GM18498 (cell line): ENCODE data around the gene LAMA4.

Experiments used
- ATAC-seq: cut with Tn5 transposase; IDR thresholded peaks from one replicate; pipeline ENCODE4 v1.9.1; 2021; ENCODE audit warnings: mild to moderate bottlenecking, moderate library complexity; ENCODE audit not compliant: unreplicated experiment

The LAMA4 gene

DNA sequence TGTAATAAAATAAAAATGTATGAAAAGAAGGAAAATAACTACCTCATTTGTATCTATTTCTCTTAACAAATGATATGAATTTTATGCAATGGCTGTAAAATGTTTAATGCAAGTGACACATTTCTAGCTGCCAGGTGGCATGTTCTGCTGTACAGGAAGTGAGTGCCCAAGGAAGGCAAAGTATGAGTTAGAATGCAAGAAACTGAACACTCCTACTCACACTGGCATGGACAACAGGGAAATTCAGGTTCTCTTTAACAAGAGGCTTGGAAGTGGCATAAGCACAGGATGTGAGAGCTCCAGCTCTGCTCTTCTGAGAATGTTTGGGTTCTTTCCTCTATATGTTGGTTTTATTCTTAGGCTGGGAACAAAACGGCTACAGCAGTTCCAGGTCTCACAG lies 20.4 kb upstream of the LAMA4 start:
- ATAC-seq = no peak

DNA sequence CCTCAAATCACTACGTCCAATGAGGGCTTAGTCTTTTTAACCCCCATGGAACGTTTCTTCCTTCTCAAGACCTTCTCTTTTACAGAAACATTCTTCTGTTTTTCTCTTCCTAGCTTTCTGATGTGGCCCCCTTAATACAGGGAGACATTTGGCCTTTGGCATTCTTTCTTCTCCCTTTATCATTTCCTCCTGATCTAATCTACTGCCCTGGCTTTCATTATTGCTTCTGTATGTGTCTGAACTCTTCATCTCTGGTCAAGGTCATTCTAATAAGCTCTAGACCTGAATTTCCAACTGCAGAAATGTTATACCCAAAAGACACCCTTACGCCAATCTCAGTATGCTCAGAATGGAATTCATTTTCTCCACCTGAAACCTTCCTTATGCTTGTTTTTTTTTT lies 18.4 kb upstream of the LAMA4 start:
- ATAC-seq = no peak

DNA sequence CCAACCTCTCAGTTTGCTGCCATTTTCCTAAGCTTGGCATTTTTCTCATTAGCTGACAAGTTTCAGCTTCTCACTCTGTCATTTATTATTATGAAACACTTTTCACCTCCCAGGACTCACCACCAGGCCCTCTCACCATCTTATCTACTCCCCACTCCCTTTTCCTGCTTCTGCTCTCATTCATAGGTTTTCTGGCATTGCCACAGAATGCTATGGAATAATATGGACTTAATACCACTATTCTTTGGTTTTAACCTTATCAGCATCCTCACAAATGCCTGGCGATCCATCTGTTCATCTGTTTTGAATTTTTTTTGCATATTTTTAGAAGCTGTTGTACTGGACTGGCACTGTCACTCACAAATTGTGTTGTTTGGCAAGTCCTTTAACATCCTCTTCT lies 16.4 kb upstream of the LAMA4 start:
- ATAC-seq = no peak

DNA sequence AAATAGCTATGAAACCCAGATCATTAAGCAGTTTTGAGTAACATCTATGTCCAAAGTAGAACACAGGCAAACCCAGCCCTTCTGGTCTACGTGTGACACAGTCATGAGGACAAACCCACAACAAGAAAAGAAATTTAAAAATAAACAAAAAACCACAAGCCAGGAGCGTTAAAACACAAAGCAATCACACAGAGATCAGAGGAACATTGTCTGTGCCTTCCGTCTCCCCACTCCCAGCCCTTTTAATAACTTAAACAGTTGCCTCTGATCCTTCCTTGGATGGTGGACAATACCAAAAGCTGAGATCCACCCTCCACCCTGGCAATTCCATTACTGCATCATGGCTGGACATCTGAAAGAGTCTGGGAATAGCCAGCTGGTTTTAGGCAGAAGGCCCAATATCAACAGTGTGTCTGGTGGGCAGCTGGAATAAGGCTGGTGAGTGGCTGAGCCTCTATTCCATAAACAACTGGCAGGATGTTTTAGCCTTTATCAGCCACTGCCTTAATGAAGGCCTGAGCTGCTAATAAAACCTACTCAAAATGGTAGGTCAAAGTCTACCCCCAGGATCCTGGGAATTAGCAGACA lies 15.7 kb upstream of the LAMA4 start:
- ATAC-seq = no peak

DNA sequence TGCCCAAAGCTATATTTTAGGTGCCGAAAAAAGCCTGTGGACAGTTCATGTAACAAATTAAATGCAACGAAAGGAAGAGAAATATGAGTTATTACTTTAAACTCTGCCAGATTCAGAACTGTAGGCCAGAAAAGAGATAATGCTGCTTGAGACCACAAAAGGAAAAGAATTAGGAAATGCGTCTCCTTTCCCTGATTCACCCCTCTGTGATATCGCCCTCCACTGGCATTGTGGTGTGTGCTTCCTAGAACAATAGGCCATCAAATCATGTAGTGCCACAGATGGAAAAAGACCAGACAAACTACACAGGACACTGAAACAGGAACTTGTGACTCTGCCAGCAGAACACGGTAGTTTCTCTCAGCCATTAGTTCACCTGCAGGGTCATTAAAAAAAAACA lies 14.7 kb upstream of the LAMA4 start:
- no peak for ATAC-seq

DNA sequence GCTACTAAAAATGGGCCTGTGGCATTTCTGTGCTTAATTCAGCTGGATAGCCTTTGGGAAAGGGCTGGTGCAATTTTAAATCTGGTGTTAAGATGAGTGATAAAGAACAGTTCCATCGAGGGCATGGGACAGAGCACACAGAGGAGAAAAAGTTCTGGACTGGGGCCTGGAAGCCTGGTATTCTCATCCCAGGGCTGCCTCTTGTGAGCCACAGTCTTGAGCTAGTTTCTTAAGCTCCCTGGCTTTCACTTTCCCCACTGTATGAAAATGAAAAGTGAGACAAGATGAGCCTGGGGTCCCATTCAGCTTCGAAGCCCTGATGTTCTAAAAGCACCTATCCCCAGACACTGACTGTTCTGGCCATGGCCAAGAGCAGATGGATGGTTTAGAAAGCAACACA lies 14.3 kb upstream of the LAMA4 start:
- ATAC-seq = no peak

DNA sequence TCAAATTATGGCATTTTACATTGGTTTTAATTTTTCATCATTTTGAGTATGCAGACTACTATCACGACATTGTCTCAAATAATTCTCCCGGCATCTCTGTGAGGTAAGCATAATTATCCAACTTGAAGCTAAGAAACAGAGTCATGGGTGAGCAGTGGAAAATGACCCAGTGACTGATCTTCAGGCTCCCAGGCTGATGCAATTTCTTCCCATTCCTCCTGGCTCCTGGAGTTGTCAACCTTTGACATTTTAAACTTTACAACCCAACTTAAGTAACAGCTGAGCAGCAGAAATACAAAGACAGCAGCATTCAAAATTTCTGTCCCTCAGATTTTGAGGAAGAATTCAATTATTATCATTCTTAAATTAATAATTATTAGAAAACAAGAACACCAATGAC lies 13.7 kb upstream of the LAMA4 start:
- ATAC-seq = no peak

DNA sequence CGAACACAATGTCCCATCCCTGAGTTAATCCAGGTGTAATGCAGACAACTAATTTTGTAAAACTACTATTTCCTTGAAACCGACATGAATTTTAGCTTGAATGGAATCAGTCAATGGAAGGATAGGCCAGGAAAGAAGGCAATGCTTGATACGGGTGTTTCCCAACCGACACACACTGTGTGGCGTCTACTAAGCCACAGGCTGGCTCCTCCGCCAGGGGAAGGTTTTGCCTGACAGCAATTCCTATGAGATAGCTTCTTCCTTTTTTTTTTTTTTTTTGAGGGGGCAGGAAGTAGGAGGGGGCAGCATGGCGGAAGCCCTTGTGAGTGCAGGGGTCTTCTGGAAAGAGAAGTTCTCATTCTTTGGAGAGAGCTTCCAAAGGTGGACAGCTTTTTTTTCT lies 12.0 kb upstream of the LAMA4 start:
- no peak for ATAC-seq

DNA sequence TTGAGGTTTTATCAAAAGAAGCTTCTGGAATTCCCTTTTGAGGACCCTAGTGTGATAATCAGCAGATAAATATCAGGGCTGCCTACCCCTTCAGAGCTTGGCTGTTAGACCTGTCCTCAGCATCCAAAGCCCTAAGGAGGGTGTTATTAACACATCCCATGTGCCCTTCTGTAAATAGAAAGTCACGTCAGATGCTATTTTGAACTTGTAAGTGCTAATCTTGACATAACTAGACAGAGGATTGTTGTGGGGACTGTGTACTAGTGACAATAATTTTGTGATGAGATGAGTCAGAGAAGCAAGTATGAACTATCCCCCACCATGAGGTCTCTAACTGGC lies 4.9 kb upstream of the LAMA4 start:
- no peak for ATAC-seq

DNA sequence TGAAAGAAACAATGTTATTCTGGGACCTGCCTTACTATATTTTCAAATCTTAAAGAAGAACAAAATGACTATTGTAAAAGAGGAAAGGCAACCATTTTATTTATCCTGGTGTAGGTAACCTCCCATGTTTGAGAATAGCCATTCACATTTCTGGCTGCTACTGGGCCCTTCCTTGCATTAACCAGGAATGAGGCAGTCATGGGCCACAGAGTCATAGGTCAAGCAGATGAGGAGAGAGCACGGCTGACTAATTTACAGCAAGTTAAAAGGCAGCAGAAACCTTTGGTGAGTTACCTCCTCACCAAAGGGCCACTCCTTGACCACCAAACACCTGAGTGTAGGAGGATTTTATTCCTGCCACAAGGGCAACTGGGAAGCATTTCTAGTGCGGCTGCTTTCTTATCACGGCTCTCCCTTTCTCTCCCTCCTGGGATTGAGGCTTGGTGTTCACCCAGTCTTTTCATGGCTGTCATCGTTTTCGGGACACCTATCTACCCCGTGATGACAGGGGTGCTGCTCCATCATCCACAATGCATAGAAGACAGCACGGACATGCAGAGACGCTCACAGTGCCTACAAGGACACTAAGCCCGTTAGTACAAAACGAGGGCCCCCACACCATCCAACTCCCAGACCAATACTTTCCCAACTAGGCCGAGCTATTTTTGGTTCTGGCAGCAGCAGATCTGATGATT lies 4.4 kb upstream of the LAMA4 start:
- ATAC-seq = no peak

DNA sequence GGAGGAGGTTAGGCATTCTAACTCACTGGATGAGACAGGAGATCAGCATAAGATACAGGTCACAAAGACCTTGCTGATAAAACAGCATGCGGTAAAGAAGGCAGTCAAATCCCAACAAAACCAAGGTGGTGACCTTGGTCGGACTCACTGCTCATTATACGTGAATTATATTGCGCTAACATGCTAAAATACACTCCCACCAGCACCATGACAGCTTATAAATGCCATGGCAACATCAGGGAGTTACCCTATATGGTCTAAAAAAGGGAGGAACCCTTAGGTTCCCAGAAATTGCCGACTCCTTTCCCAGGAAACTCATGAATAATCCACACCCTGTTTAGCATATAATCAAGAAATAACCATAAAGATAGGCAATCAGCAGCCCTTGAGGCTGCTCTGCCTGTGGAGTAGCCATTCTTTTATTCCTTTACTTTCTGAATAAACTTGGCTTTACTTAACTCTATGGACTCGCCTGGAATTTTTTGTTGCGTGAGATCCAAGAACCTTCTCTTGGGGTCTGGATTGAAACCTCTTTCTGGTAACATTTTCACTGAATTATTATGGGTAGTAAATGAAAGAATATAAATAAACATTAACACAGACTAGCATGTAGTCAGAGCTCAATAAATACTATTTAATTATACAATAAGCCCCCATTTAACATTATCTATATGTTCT lies 3.0 kb upstream of the LAMA4 start:
- ATAC-seq = no peak

DNA sequence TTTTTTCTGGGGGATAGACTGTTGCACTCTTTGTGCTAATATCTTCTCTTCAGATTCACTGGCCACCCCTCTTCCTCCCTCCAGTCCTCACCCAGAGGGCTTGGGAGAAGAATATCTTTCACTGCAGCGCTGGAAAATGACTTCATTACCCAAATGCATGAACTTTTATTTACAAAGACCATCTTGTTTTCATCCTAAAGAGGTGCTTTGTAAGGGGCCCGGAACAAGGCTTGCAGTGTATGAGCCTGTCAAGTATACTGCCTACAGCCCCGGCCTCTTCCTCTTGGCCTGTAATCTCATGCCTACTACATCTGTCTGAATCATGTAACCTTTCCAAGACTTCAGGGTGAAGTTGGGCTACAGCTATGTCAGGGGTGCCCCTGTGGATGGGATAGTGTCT lies 554 bp upstream of the LAMA4 start:
- no peak for ATAC-seq

DNA sequence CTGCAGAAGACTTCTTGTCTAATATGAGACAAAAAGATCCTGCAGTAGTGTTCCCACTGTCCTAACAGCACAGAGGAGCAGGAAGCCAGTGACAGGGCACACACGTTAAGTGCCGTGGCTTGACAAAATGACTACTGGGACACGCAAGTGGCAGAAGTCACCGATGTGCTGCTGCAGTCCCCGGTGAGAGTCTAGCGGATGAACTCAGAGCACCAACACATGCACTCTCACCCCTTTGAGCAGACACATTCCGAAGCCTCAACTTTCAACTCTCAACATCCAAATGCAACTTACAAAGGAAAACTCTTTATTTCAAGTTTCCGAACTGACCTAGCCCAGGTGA lies 898 bp downstream of the LAMA4 start:
- peak; percentile 36 for ATAC-seq

DNA sequence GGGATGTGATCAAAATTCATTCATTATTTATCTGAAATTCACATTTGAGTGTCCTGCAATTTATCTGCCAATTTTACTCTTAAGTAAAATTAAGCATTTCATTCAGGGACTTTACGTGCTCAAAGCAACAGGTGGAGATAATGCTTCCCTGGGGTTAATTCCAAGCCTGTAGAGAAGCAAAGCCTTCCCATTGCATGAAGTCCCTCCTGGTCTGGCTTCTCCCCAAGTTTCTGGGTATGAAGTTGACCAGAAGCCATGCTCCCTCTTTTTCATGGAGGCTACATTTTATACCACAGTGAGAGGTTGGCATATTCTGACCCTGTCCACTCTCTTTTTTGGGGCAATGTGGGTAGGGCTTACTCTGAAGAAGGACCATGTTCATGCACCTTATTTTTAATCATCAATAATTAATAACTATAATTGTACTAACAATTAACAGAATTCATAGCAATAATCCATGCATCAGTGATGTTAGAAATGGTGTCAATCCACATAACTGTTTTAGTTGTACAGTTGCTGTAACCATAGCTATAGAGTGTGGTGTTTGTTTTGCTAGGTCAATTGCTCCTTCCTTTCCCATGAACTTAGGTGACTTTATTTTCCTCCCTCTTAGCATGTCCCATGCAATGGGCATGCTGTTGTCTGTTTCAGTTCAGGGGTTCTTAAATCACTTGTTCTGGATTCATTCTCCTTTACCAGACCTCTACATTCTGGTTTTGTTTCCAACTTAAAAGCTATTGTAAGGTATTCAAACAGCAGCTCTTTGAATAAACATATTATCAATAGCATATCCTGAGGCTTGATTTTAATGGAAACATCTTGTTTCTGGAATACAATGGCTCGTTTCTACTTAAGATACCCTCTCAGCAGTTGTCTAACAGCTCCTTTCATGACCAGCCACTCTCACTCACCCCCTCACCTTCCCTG lies 1.5 kb downstream of the LAMA4 start:
- ATAC-seq = no peak

DNA sequence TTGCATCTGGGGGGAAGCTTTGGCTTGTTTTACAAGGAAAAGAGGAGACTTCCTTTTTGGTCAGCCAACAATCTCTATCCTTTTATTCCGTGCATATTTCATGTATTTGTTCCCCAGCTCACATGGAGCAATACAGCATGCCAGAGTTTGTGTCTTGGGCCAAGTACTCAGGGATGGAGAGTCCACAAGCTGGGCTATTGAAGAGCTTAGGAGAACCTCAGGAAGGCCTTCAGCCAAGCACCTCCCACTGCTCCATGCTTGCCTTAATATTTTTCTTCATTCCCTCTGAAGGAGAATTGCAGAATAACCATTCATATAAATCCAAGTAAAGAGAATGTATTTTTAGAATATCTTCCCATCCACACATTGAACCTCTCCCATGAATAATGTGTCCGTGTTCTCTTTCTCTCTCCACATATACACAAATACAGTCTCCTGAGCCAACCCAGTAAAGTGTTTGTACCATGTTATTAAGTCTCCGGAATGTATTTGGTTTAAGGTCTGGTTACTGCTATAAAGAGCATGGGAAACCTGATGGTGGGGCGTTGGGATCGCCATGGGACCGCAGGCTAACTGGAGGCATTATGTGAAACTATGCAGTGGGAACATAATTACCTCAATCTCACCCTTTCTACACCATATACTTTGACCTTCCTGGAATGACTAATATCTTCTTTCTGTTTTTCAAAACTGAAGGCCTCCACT lies 3.0 kb downstream of the LAMA4 start:
- no peak for ATAC-seq

DNA sequence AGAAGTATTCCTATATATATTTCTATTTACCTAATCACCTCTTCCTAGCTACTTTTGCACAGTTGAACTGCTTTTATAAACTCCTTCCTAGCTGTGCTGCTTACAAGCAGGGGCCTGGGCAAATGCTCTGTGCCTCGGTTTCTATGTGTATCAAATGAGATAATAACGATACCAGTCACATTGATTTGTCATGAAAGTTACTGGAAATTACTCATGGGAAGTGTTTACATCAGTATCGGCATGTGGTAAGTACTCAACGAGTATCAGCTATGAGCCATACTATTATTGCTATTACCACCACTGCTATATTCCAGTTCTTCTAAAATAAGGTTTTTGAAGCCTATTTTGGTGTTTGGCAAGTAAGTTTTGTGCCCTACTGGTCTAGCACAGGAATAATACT lies 4.9 kb downstream of the LAMA4 start:
- ATAC-seq = no peak

DNA sequence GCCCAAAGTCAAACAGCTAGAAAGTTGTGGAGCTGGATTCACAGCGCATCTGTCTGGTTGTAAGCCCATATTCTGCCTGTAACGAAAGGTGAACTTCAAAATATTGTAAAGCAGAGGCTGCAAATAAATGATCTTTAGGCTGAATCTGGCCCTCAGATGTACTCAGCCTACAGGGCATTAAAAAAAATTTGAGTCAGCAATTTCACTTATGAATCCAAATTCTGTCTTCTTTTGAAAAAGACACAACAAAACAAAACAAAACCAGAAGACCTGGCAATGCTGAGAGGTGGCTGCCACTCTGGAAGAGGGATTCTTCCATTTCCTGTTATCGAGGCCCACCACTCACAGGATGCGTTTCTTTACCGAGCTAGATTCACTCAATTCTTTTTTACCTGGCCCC lies 7.1 kb downstream of the LAMA4 start:
- no peak for ATAC-seq

DNA sequence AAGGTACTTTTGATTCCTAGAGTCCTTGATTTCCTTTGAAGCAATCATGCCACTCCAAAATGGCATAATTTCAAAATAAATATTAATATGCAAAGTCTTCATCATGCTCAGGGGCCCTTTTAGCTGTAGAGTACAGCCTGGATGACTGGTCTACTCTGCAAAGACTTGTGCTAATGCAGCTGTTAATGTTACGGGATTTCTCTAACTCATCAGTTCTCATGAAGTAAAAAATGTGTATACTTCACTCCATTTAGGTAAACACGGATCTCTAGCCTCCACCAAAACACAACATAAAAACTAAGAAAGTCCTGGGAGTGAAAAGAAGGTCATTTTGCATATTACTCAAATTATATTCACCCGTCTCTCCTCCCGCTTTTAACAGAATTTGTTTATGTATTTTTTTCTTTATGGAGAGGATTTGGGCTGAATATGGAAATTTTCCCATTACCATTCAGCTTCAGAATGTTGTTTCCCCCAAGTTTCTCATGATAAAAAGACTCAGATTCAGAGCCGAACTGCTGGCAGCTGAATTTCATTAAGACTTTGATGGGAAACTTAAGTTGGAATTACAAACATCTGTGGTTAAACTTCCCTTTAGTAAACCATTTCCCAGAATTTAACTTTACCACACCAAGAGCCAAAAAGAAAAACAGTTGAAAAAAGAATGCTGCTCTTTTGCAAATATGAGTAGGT lies 8.7 kb downstream of the LAMA4 start:
- ATAC-seq = no peak

DNA sequence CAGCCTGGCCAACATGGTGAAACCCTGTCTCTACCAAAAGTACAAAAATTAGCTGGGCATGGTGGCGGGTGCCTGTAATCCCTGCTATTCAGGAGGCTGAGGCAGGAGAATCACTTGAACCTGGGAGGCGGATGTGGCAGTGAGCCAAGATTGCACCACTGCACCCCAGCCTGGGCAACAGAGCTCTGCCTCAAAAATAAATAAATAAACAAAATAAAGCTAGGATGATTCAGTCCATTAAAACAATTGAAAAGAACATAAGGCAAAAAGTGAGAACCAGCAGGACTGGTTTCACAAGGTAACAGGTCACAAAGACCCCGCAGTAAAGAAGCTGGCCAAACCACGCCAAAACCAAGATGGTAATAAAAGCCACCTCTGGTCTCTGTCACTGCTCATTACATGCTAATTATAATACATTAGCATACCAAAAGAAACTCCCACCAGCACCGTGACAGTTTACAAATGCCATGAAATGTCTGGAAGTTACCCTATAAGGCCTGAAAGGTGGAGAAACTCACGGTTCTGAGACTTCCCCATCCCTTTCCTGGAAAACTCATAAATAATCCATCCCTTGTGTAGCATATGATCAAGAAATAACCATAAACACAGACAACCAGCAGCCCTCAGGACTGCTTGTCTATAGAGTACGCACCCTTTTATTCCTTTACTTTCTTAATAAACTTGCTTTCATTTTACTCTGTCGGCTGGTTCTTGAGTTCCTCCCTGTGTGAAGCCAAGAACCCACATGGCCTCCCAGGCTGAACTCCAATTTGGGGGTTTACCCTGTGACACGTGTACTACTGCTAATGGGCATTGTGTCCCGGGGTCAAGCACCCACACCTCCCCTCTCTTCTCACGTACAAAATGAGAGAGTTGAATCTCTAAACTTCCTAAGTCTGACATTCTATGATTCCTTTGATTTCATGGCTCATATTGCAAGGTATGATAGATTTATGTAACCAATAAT lies 10.2 kb downstream of the LAMA4 start:
- ATAC-seq = no peak
